Mammary epithelial cell (primary cell): Measurements from ENCODE around the gene CLSTN1.

Experiments used
- CTCF ChIP-seq, 2 donors: IDR thresholded peaks in 1 of 2; conservative IDR thresholded peaks in 1 of 2; 2 replicates each; pipeline ENCODE4 v1.5.1; 2011 to 2012; ENCODE audit warnings: inconsistent platforms in 2 of 2, low read length in 2 of 2, mild to moderate bottlenecking in 2 of 2, control low read depth in 1 of 2, low read depth in 1 of 2; ENCODE audit not compliant: insufficient read depth in 1 of 2; ENCODE audit errors: extremely low read depth in 1 of 2
- EZH2 ChIP-seq: IDR thresholded peaks from 2 replicates; pipeline ENCODE4 v1.6.1; 2012; ENCODE audit warnings: low read length, inconsistent platforms, borderline replicate concordance

DNA sequence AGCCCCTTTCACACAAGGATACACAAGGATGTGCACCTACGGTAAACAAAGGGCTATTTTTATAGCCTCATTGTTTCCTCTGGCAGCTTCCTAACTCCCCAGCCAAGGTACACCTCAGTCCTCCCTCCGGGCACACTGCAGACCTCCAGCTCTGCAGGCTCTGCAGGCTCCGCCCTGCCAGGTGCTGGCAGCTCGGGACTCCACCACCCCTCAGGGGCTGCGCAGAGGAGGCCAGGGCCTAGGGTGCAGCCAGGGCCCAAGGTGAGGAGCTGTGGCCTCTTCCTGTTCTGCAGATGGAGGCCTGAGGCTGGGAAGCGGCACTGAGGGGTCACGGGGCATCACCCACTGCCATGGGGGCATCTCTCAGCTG, 19.8 kb upstream of the CLSTN1 start:
- no peak for TF ChIP-seq EZH2
- no peak for TF ChIP-seq CTCF (conservative IDR thresholded peaks at IDR 0.05 in 1 of 2, IDR thresholded peaks at IDR 0.05 in 1 of 2; ENCODE audit: extremely low read depth in 1 of 2, insufficient read depth in 1 of 2, low read depth in 1 of 2, low read length in 2 of 2)
